Measurements from ENCODE around the gene UTP11.

DNA sequence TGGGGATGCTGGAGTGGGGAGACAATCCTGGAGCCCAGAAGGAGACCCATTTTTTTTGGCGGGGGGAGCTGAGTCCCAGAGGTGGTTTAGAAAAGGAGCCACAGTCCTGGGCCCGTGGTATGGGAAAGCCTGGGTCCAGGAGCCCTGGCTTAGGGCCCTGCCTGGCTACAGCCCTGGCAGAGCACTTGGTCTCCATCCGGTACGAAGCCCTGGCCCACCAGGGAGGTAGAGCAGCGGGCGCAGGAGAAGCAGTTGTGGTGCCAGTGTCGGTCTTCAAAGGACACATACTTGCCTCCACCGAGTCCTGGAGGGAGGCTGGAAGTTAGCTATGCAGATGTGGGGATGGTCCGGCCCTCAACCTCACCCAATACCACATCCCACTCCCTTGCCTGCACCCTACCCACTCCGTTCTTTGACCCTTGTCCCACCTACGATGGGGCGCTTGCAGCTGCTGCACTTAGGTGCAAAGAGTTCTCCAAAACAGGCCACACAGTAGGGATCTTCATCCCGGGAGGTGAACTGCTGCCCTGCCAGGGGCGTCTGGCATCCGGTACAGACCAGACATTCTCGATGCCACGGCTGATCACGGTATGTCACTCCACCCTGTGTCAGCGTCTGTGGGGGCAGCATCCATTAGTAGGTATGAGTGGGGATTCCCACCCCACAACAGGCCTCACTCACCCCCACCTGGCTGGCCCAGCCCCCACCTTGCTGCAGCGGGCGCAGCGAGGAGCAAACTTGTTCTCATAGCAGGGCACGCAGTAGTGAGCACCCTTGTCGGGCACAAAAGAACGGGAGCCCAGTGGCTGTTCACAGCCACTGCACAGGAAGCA is 15.1 kb upstream of the UTP11 start:
- TF ChIP-seq, protein P1, sequence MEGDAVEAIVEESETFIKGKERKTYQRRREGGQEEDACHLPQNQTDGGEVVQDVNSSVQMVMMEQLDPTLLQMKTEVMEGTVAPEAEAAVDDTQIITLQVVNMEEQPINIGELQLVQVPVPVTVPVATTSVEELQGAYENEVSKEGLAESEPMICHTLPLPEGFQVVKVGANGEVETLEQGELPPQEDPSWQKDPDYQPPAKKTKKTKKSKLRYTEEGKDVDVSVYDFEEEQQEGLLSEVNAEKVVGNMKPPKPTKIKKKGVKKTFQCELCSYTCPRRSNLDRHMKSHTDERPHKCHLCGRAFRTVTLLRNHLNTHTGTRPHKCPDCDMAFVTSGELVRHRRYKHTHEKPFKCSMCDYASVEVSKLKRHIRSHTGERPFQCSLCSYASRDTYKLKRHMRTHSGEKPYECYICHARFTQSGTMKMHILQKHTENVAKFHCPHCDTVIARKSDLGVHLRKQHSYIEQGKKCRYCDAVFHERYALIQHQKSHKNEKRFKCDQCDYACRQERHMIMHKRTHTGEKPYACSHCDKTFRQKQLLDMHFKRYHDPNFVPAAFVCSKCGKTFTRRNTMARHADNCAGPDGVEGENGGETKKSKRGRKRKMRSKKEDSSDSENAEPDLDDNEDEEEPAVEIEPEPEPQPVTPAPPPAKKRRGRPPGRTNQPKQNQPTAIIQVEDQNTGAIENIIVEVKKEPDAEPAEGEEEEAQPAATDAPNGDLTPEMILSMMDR (conservative IDR thresholded peaks at IDR 0.05; ENCODE audit: low read depth, low read length): no peak
- TF ChIP-seq EZH2 (IDR thresholded peaks at IDR 0.05; ENCODE audit: low read length, unreplicated experiment) (no peak), EZH2phosphoT487 (IDR thresholded peaks at IDR 0.05; ENCODE audit: borderline replicate concordance, low read length) (no peak)
